HepG2 (cell line): Measurements from ENCODE around the gene NR1H2. TPM values are rescaled to one million over a fixed set of nuclear protein-coding genes. Genes with fewer than 3 reads are reported as not detected.
A peak's percentile ranks its signal among the peaks of the same experiment; 100 is the strongest.

Experiments used
- ATAC-seq: fragments of 200-7000 bp; cut with Tn5 transposase; 3 replicates; pipeline ENCODE4 v1.9.1; 2020; ENCODE audit warnings: mild to moderate bottlenecking, moderate library complexity
- BruUV-seq: library from RNA; stranded (reverse); fragments of 400-500 nt; replicated peaks from 2 replicates; lab custom pipeline; 2021; lab: Mats Ljungman, UMichigan
- CTCF ChIA-PET: fragments of 300-600 bp; formaldehyde crosslinking; extraction: SDS; loops from one replicate; lab custom pipeline; 2021; ENCODE audit warnings: low total read pairs, inconsistent platforms, low intra/inter-chr PET ratio; lab: Yijun Ruan, JAX
- POLR2A ChIA-PET: fragments of 350-600 bp; sonication (Branson Sonifier 250); formaldehyde crosslinking; loops from one replicate; lab custom pipeline; 2020; ENCODE audit warnings: antibody characterized with exemption, inconsistent platforms; lab: Yijun Ruan, JAX
- DNase-seq: peaks from one replicate; pipeline ENCODE4 v3.0.0-alpha.2; 2015; ENCODE audit warnings: low spot score
- FAIRE-seq: peaks from 3 replicates; lab custom pipeline; 2011; peaks lifted over from hg19 to GRCh38; lab: Jason Lieb, UNC
- H2AFZ ChIP-seq: one replicate; pipeline ENCODE4 v1.6.1; 2011; ENCODE audit warnings: low read length, inconsistent platforms
- H3K27ac ChIP-seq: fragments of 300-600 bp; 3 replicates; pipeline ENCODE4 v1.8.0; 2011; ENCODE audit warnings: mixed run types, mild to moderate bottlenecking, mixed read lengths, low read length, inconsistent platforms; ENCODE audit not compliant: insufficient read depth; ENCODE audit errors: extremely low read length
- H3K27me3 ChIP-seq, 2 experiments: fragments of 200-600 bp in 1 of 2; 2 replicates in 1 of 2; 3 replicates in 1 of 2; pipeline versions ENCODE4 v1.6.0 to v1.8.0; 2011; ENCODE audit warnings: low read length in 2 of 2, mild to moderate bottlenecking in 2 of 2, moderate library complexity in 2 of 2, inconsistent platforms in 1 of 2; ENCODE audit not compliant: insufficient read depth in 2 of 2, control insufficient read depth in 1 of 2
- H3K36me3 ChIP-seq, 2 experiments: fragments of 200-600 bp in 1 of 2; replicated peaks in 1 of 2; 2 replicates in 1 of 2; 3 replicates in 1 of 2; pipeline versions ENCODE4 v1.5.1 to v1.8.0; 2011; ENCODE audit warnings: low read length in 2 of 2, inconsistent platforms in 1 of 2; ENCODE audit not compliant: insufficient read depth in 2 of 2, control insufficient read depth in 1 of 2
- H3K4me1 ChIP-seq: 2 replicates; pipeline ENCODE4 v1.5.1; 2012; ENCODE audit warnings: low read length, inconsistent platforms; ENCODE audit not compliant: insufficient read depth
- H3K4me2 ChIP-seq: 2 replicates; pipeline ENCODE4 v1.6.0; 2011; ENCODE audit warnings: low read depth, low read length, inconsistent platforms
- H3K4me3 ChIP-seq, 3 experiments: fragments of 200-600 bp in 1 of 3; sonication (generic), shearing (Covaris generic) in 1 of 3; replicated peaks in 1 of 3; 2 replicates each; pipeline ENCODE4 v1.5.1; 2011 to 2016; ENCODE audit warnings: low read length in 3 of 3, inconsistent platforms in 2 of 3, low read depth in 2 of 3, mild to moderate bottlenecking in 2 of 3, control low read depth in 1 of 3, mixed read lengths in 1 of 3; ENCODE audit not compliant: insufficient read depth in 1 of 3
- H3K79me2 ChIP-seq: one replicate; pipeline ENCODE4 v1.6.1; 2011; ENCODE audit warnings: low read length, inconsistent platforms; ENCODE audit not compliant: insufficient read depth
- H3K9ac ChIP-seq: 2 replicates; pipeline ENCODE4 v1.6.0; 2011; ENCODE audit warnings: mild to moderate bottlenecking, low read depth, low read length, inconsistent platforms; ENCODE audit not compliant: insufficient read depth
- H3K9me3 ChIP-seq: 2 replicates; pipeline ENCODE4 v1.5.1; 2012; ENCODE audit warnings: mild to moderate bottlenecking, low read length
- H4K20me1 ChIP-seq: 2 replicates; pipeline ENCODE4 v1.6.0; 2011; ENCODE audit warnings: inconsistent platforms, mild to moderate bottlenecking, low read length, moderate library complexity; ENCODE audit not compliant: insufficient read depth
- FOSL1 ChIP-seq: sonication (generic); formaldehyde crosslinking; IDR thresholded peaks from 2 replicates; pipeline ENCODE4 v1.9.0; 2021; ENCODE audit warnings: missing genetic modification reagents, borderline replicate concordance
- NFYB ChIP-seq: sonication (generic); formaldehyde crosslinking; IDR thresholded peaks from 2 replicates; pipeline ENCODE4 v1.4.0; 2020; ENCODE audit warnings: missing genetic modification reagents
- RFXAP ChIP-seq: sonication (generic); formaldehyde crosslinking; IDR thresholded peaks from 2 replicates; pipeline ENCODE4 v1.4.0; 2020; ENCODE audit warnings: missing genetic modification reagents, borderline replicate concordance
- SMAD3 ChIP-seq: sonication (generic); formaldehyde crosslinking; IDR thresholded peaks from 2 replicates; pipeline ENCODE4 v1.4.0; 2020; ENCODE audit warnings: missing genetic modification reagents
- SMC3 ChIP-seq: IDR thresholded peaks from 2 replicates; pipeline ENCODE4 v1.6.1; 2011; ENCODE audit warnings: low read length, improper control_type of control experiment
- SP4 ChIP-seq: sonication (generic); formaldehyde crosslinking; IDR thresholded peaks from 2 replicates; pipeline ENCODE4 v1.8.1; 2023; ENCODE audit warnings: mild to moderate bottlenecking, missing genetic modification reagents
- SRSF1 ChIP-seq: fragments of 200-400 bp; formaldehyde crosslinking; optimal IDR thresholded peaks from 2 replicates; pipeline ENCODE3; 2017; ENCODE audit warnings: mild to moderate bottlenecking, low read depth, low read length, moderate library complexity
- ZFX ChIP-seq: sonication (generic); formaldehyde crosslinking; IDR thresholded peaks from 2 replicates; pipeline ENCODE4 v1.4.0; 2020; ENCODE audit warnings: mild to moderate bottlenecking, low read depth, missing genetic modification reagents, moderate library complexity
- ZNF331 ChIP-seq: sonication (generic); formaldehyde crosslinking; IDR thresholded peaks from 2 replicates; pipeline ENCODE4 v1.4.0; 2020; ENCODE audit warnings: missing genetic modification reagents
- ZNF652 ChIP-seq: IDR thresholded peaks from 2 replicates; pipeline ENCODE4 v1.6.1; 2016; ENCODE audit warnings: low read depth, borderline replicate concordance
- WGBS: methylation state at CpG from one replicate; pipeline ENCODE4 v1.1.6; 2017; ENCODE audit warnings: low lambda C conversion rate; 5-methylcytosine and 5-hydroxymethylcytosine counted together
- in situ Hi-C: cut with HindIII; loops from 2 replicates; pipeline ENCODE4 v1.10.0; 2017; ENCODE audit warnings: low pct_unique_long_range_greater_than_20kb; ENCODE audit not compliant: extremely low pct_ligation_motif_present
- intact Hi-C: fragments of 100-400 bp; cut with micrococcal nuclease; formaldehyde crosslinking; loops from one replicate; pipeline ENCODE4 v1.10.0; 2022; ENCODE audit not compliant: unreplicated experiment
- polyA plus RNA-seq, 8 experiments: library from polyadenylated mRNA; depleted of rRNA in 3 of 8; stranded (reverse) in 7 of 8; unstranded in 1 of 8; fragments of >200 nt; fragmentation: Illumina TruSeq in 4 of 8; extraction: Trizol in 4 of 8; gene quantifications; 2 replicates each; pipeline versions ENCODE4 v1.2.1 to v1.2.3, GENCODE V29; 2011 to 2016; ENCODE audit warnings: low read depth in 4 of 8, missing spikeins in 1 of 8, mixed read lengths in 1 of 8; ENCODE audit not compliant: insufficient read depth in 1 of 8
- total RNA-seq, 5 experiments: library from RNA; depleted of rRNA; stranded (reverse); fragments of >200 nt; fragmentation: Illumina TruSeq; extraction: Trizol; gene quantifications; 2 replicates each; pipeline ENCODE4 v1.2.3, GENCODE V29; 2016; ENCODE audit warnings: low read depth in 1 of 5
- TF ChIP-seq, protein P1 (sequence below): sonication (generic); formaldehyde crosslinking; IDR thresholded peaks from 2 replicates; pipeline ENCODE4 v1.4.0; 2020; ENCODE audit warnings: missing genetic modification reagents, low read depth, mild to moderate bottlenecking, borderline replicate concordance
- TF ChIP-seq, protein P2 (sequence below): IDR thresholded peaks from 2 replicates; pipeline ENCODE4 v1.6.1; 2018; ENCODE audit warnings: missing genetic modification reagents
- TF ChIP-seq, protein P3 (sequence below): sonication (generic); formaldehyde crosslinking; IDR thresholded peaks from 2 replicates; pipeline ENCODE4 v1.4.0; 2020; ENCODE audit warnings: missing genetic modification reagents

NR1H2 gene
- total and polyA plus RNA-seq, 2 of the 13 experiments (the other 11 are each of a cell fraction or from before 2014, with no cell fraction given): 10.3 to 13.5 TPM

DNA sequence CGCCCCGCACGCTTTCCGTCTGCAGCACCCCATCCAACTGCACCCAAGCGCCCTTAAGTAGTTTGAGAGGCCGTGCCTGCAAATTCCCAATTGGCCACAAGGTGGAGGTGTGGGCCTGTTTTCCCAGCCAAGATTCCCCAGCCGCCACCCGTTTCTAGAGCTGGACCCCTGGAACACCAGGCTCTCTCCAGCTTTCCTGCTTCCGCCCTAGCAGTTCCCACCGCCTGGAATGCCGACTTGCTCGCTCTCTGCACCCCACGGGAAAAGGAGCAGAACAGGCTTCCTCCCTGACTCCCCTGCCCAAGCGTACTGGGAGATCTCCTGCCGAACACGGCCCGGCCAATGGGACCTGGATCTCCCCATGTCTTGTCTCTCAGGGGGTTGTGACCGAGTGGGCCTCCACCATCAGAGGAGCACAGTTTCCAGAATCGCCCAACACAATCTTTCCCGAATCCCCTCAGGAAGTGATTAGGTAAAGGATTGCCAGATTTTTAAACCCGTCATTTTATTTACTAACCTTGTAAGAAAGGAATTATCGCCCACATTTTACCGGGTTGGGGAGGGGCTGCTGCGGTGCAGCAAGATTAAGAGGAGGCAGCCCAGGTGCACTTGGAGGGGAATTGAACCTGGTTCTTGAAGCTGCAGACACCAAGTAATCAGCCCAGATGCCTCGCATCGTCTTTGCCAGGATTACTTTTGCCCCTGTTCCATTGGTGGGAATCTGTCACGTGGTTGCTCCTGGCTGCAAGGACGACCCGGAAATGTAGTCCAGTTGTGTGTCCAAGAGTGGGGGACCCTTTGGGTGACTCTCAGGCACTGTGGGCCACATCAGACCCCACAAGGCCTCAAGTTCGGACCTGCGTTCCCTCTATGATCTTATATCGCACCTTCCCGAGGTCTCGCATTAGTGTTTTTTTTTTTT lies 7.3 kb upstream of the NR1H2 start:
- 57% methylated on average over 23 of the region's 34 CpGs for WGBS
- 0 out of 2 replicates have a peak, but pooled peaks have one; percentile 26 for TF ChIP-seq SMAD3 (CRISPR knock-in tag)
- 0 out of 2 replicates have a peak, but pooled peaks have one; percentile 30 for TF ChIP-seq RFXAP
- TF ChIP-seq NFYB (CRISPR knock-in tag): no peak
- no peak for TF ChIP-seq SRSF1
- TF ChIP-seq SMC3: peak; percentile 64
- TF ChIP-seq, protein P1, sequence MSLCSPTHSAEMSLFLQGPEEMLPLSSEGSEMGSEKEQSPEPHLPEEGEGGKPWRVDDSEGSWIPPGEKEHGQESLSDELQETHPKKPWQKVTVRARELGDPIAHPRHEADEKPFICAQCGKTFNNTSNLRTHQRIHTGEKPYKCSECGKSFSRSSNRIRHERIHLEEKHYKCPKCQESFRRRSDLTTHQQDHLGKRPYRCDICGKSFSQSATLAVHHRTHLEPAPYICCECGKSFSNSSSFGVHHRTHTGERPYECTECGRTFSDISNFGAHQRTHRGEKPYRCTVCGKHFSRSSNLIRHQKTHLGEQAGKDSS (CRISPR knock-in tag): peak; percentile 40; the same call in 1 of the 2 replicates
- no peak for TF ChIP-seq FOSL1
- TF ChIP-seq, protein P2, sequence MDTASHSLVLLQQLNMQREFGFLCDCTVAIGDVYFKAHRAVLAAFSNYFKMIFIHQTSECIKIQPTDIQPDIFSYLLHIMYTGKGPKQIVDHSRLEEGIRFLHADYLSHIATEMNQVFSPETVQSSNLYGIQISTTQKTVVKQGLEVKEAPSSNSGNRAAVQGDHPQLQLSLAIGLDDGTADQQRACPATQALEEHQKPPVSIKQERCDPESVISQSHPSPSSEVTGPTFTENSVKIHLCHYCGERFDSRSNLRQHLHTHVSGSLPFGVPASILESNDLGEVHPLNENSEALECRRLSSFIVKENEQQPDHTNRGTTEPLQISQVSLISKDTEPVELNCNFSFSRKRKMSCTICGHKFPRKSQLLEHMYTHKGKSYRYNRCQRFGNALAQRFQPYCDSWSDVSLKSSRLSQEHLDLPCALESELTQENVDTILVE: no peak
- 0 out of 2 replicates have a peak, but pooled peaks have one; percentile 14 for TF ChIP-seq ZNF331 (CRISPR knock-in tag)
- TF ChIP-seq ZFX (CRISPR knock-in tag): peak; percentile 45; the same call in 1 of the 2 replicates
- no peak for TF ChIP-seq ZNF652 (CRISPR knock-in tag)
- TF ChIP-seq, protein P3, sequence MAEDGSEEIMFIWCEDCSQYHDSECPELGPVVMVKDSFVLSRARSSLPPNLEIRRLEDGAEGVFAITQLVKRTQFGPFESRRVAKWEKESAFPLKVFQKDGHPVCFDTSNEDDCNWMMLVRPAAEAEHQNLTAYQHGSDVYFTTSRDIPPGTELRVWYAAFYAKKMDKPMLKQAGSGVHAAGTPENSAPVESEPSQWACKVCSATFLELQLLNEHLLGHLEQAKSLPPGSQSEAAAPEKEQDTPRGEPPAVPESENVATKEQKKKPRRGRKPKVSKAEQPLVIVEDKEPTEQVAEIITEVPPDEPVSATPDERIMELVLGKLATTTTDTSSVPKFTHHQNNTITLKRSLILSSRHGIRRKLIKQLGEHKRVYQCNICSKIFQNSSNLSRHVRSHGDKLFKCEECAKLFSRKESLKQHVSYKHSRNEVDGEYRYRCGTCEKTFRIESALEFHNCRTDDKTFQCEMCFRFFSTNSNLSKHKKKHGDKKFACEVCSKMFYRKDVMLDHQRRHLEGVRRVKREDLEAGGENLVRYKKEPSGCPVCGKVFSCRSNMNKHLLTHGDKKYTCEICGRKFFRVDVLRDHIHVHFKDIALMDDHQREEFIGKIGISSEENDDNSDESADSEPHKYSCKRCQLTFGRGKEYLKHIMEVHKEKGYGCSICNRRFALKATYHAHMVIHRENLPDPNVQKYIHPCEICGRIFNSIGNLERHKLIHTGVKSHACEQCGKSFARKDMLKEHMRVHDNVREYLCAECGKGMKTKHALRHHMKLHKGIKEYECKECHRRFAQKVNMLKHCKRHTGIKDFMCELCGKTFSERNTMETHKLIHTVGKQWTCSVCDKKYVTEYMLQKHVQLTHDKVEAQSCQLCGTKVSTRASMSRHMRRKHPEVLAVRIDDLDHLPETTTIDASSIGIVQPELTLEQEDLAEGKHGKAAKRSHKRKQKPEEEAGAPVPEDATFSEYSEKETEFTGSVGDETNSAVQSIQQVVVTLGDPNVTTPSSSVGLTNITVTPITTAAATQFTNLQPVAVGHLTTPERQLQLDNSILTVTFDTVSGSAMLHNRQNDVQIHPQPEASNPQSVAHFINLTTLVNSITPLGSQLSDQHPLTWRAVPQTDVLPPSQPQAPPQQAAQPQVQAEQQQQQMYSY (CRISPR knock-in tag): 0 out of 2 replicates have a peak, but pooled peaks have one; percentile 26
- TF ChIP-seq SP4 (CRISPR knock-in tag): no peak

More for the DNA sequence above, 7.3 kb upstream of the NR1H2 start:
- Histone ChIP-seq H3K9ac (peak overlapping the region; percentile 26; the same call in 1 of the 2 replicates), H3K4me2 (peak overlapping the region; percentile 81), H2AFZ (peak overlapping the region; percentile 78), H3K4me1 (peaks cover 13% of the 10 kb centered on the region), H3K4me3 (peak overlapping the region in 2 of 3 experiments; percentile 38 to 53; a peak in 5 of 6 replicates), H3K79me2 (no peaks in the 10 kb centered on the region), H3K9me3 (no peaks in the 10 kb centered on the region), H3K27me3 (no peaks in the 10 kb centered on the region), H3K27ac (no peak overlapping the region), H4K20me1 (no peaks in the 10 kb centered on the region), H3K36me3 (no peaks in the 10 kb centered on the region)
- intact Hi-C loops: loop anchor here (1.0 kb wide), 3 partner anchors 45 to 110 kb away; no protein-coding TSS in a partner anchor
- DNase-seq: peak; percentile 62
- peak; percentile 77 for FAIRE-seq
- in situ Hi-C loops: loop anchor here (25.0 kb wide), 1 partner anchor 418 kb away; the partner anchor contains the start of gene ACP4
- peak; percentile 87 for ATAC-seq
- ChIA-PET POLR2A (interaction anchor here (0.6 to 1.0 kb wide), 2 partner anchors 97 to 110 kb away, joined by 3 to 5 read pairs; no protein-coding TSS in a partner anchor), CTCF (interaction anchor here (1.0 to 4.6 kb wide), 10 partner anchors 12 to 415 kb away, joined by 3 to 71 read pairs (median 4); partner anchors contain the start of genes EMC10 and GARIN5A)
- no TSS peak for BruUV-seq
